ENCODE results near the gene KLHL40.
"Not testable (repeated sequence)": the region's sequence is repeated elsewhere in the genome, so short reads cannot be mapped to it uniquely, and the experiment has no call there.

KLHL40 gene

DNA sequence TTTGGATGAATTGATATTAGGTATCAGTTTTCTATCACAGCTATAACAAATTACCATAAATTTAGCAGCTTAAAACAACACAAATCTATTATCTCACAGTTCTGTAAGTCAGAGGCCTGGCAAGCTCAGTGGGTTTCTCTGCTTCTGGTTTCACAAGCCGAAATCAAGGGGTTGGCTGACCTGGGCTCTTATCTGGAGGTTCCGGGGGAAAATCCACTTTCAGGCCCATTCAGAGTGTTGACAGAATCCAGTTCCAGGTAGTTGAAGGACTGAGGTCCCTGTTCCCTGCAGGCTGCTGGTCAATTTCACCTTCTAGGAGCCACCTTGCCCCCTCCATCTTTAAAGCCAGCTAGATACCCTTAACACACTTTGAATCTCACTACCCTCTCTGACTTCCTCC is 28.4 kb downstream of the KLHL40 start:
- H3K9ac ChIP-seq (ENCODE audit: low read depth, low read length), result no peak overlapping the region
- no peak overlapping the region for H3K4me3 ChIP-seq (ENCODE audit: low read depth, low read length)
- H3K27me3 ChIP-seq (ENCODE audit: control insufficient read depth, insufficient read depth, low read length), result no peaks in the 10 kb centered on the region
- no peaks in the 10 kb centered on the region for H3K9me3 ChIP-seq (ENCODE audit: control insufficient read depth, insufficient read depth, low read length)
- no peaks in the 10 kb centered on the region for H3K4me1 ChIP-seq (ENCODE audit: control insufficient read depth, insufficient read depth, low read length)
- no peaks in the 10 kb centered on the region for H3K36me3 ChIP-seq (ENCODE audit: control insufficient read depth, insufficient read depth, low read length)

DNA sequence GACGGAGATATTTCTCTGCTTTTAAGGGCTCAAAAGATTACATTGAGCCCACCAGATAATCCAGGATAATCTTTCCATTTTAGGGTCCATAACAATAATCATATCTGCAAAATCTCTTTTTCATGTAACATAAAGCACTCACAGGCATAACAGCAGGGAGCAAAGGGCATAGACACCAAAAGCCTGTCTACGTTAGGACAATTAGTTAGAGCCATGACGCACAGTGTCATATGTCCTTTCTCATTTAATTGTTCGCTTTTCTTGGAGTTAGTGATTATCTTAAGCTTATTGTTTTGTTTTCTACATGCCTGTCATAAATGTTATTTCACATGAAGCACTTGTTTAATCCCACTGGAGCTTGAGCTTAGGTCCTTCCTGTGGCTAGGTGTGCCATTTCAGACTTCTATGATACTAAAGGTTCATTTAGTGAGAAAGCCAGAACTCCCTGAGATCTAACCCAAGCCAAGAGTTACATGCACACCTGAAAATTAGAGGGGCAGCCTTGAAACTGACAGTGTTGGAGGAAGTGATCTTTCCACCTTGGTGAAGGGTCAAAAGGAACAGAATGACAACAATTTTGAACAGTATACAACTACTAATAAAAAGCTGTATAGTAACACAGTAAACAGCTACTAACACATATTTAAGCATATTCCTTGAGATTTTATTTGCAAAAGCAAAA is 29.0 kb downstream of the KLHL40 start:
- no peaks in the 10 kb centered on the region for H3K27me3 ChIP-seq (ENCODE audit: control insufficient read depth, insufficient read depth, low read length)
- H3K4me1 ChIP-seq (ENCODE audit: control insufficient read depth, insufficient read depth, low read length), result no peaks in the 10 kb centered on the region
- H3K9ac ChIP-seq (ENCODE audit: low read depth, low read length), result no peak overlapping the region
- no peaks in the 10 kb centered on the region for H3K36me3 ChIP-seq (ENCODE audit: control insufficient read depth, insufficient read depth, low read length)
- no peak overlapping the region for H3K4me3 ChIP-seq (ENCODE audit: low read depth, low read length)
- H3K9me3 ChIP-seq (ENCODE audit: control insufficient read depth, insufficient read depth, low read length), result no peaks in the 10 kb centered on the region

DNA sequence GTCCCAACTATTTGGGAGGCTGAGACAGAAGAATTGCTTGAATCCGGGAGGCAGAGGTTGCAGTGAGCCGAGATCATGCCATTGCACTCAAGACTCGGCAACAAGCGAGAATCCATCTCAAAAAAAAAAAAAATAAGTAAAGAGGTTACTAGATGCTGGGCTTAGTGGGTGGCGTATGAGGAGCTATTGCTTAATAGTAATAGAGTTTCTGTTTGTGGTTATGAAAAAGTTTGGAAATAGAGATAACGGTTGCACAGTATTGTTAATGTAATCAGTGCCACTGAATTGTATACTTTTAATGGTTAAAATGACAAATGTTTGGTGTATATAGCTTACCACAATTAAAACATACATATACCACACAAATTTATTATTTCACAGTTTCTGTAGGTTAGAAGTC is 32.0 kb downstream of the KLHL40 start:
- H3K27me3 ChIP-seq (ENCODE audit: control insufficient read depth, insufficient read depth, low read length), result peaks cover 3% of the 10 kb centered on the region
- H3K9ac ChIP-seq (ENCODE audit: low read depth, low read length), result no peak overlapping the region
- no peaks in the 10 kb centered on the region for H3K4me1 ChIP-seq (ENCODE audit: control insufficient read depth, insufficient read depth, low read length)
- H3K36me3 ChIP-seq (ENCODE audit: control insufficient read depth, insufficient read depth, low read length), result no peaks in the 10 kb centered on the region
- no peaks in the 10 kb centered on the region for H3K9me3 ChIP-seq (ENCODE audit: control insufficient read depth, insufficient read depth, low read length)
- no peak overlapping the region for H3K4me3 ChIP-seq (ENCODE audit: low read depth, low read length)

DNA sequence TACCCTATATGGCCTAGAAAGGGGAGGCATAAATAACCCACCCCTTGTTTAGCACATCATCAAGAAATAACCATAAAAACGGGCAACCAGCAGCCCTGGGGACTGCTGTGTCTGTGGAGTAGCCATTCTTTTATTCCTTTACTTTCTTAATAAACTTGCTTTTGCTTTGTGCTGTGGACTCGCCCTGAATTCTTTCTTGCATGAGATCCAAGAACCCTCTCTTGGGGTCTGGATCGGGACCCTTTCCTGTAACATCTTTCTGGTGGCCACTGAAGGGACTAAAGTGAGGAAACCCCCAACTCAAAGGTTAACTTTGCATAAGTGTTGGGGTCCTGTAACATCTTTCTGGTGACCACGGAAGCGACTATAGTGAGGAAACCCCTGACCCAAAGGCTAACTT is 33.0 kb downstream of the KLHL40 start:
- Histone ChIP-seq H3K9me3 (ENCODE audit: control insufficient read depth, insufficient read depth, low read length) (no peaks in the 10 kb centered on the region), H3K4me3 (ENCODE audit: low read depth, low read length) (no peak overlapping the region), H3K27me3 (ENCODE audit: control insufficient read depth, insufficient read depth, low read length) (peaks cover 3% of the 10 kb centered on the region), H3K4me1 (ENCODE audit: control insufficient read depth, insufficient read depth, low read length) (no peaks in the 10 kb centered on the region), H3K9ac (ENCODE audit: low read depth, low read length) (no peak overlapping the region), H3K36me3 (ENCODE audit: control insufficient read depth, insufficient read depth, low read length) (no peaks in the 10 kb centered on the region)

DNA sequence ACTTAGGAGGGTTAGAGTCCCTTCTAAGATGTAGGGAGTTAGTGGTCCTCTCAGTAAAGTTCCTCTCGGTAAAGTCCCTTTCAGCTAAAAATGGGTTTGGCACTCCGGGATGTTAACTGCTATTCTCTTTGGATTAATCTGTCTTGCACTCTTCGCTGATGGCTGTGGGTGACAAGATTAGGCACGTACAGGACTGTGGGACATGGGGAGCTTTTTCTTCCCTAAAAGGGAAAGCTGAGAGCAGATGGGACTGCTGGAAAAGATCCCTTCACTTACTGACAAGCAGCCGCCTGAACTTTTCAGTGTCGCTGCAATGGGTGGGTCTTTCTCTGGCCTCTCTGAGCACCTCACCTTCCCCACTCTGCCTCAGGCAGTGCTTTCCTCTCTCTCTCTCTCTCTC is 33.7 kb downstream of the KLHL40 start:
- no peaks in the 10 kb centered on the region for H3K9me3 ChIP-seq (ENCODE audit: control insufficient read depth, insufficient read depth, low read length)
- H3K4me1 ChIP-seq (ENCODE audit: control insufficient read depth, insufficient read depth, low read length), result no peaks in the 10 kb centered on the region
- H3K36me3 ChIP-seq (ENCODE audit: control insufficient read depth, insufficient read depth, low read length), result no peaks in the 10 kb centered on the region
- peaks cover 3% of the 10 kb centered on the region for H3K27me3 ChIP-seq (ENCODE audit: control insufficient read depth, insufficient read depth, low read length)
- no peak overlapping the region for H3K9ac ChIP-seq (ENCODE audit: low read depth, low read length)
- H3K4me3 ChIP-seq (ENCODE audit: low read depth, low read length), result no peak overlapping the region

DNA sequence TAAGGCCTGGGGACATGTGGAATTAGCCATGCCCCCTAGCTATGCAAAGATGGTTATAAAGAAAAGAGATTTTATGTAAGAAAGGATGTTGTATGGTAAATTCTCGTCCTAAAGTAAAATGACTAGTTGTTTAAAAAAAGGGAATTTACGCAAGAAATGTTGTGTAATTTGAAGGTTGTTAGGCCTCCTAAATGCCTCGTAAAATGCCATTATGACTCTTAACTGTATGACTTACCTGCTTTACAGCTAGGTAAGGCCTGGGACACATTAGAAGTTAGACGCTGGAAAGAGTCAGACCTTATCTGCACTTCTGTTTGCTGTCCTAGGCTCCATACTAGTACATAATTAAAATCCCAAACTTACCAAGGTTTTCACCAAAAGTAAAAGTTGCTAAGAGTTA is 34.8 kb downstream of the KLHL40 start:
- Histone ChIP-seq H3K4me1 (ENCODE audit: control insufficient read depth, insufficient read depth, low read length) (no peaks in the 10 kb centered on the region), H3K4me3 (ENCODE audit: low read depth, low read length) (no peak overlapping the region), H3K9me3 (ENCODE audit: control insufficient read depth, insufficient read depth, low read length) (no peaks in the 10 kb centered on the region), H3K36me3 (ENCODE audit: control insufficient read depth, insufficient read depth, low read length) (no peaks in the 10 kb centered on the region), H3K9ac (ENCODE audit: low read depth, low read length) (no peak overlapping the region), H3K27me3 (ENCODE audit: control insufficient read depth, insufficient read depth, low read length) (peaks cover 3% of the 10 kb centered on the region)

DNA sequence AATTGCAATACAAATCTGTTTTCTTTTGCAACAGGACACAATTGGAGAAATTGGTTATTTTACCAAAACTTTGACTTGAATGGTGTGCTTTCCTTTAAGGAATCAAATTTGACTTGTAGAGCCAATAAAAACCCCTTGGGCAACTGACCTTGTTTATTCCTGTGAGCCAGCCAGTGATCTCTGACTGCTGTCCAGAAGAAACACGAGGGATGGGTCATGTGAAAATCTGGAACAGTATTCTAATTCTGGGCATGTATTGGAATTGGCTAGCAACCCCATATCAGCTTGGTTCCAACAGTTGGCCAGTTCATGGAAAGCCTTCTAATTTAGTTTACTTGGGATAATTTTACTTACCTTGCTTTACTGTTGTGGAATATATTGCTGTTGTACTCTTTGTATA is 36.4 kb downstream of the KLHL40 start:
- H3K27me3 ChIP-seq (ENCODE audit: control insufficient read depth, insufficient read depth, low read length), result peaks cover 3% of the 10 kb centered on the region
- no peaks in the 10 kb centered on the region for H3K9me3 ChIP-seq (ENCODE audit: control insufficient read depth, insufficient read depth, low read length)
- H3K36me3 ChIP-seq (ENCODE audit: control insufficient read depth, insufficient read depth, low read length), result no peaks in the 10 kb centered on the region
- H3K9ac ChIP-seq (ENCODE audit: low read depth, low read length), result no peak overlapping the region
- H3K4me1 ChIP-seq (ENCODE audit: control insufficient read depth, insufficient read depth, low read length), result no peaks in the 10 kb centered on the region
- H3K4me3 ChIP-seq (ENCODE audit: low read depth, low read length), result no peak overlapping the region

DNA sequence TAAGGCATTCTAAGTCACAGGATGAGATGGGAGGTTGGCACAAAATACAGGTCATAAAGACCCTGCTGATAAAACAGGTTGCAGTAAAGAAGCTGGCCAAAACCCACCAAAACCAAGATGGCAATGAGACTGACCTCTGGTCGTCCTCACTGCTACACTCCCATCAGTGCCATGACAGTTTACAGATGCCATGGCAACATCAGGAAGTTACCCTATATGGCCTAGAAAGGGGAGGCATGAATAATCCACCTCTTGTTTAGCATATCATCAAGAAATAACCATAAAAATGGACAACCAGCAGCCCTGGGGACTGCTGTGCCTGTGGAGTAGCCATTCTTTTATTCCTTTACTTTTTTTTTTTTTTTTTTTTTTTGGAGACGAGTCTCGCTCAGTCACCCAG is 37.1 kb downstream of the KLHL40 start:
- not testable (repeated sequence) for H3K9ac ChIP-seq (ENCODE audit: low read depth, low read length); H3K4me1 ChIP-seq (ENCODE audit: control insufficient read depth, insufficient read depth, low read length); H3K27me3 ChIP-seq (ENCODE audit: control insufficient read depth, insufficient read depth, low read length); H3K4me3 ChIP-seq (ENCODE audit: low read depth, low read length); H3K36me3 ChIP-seq (ENCODE audit: control insufficient read depth, insufficient read depth, low read length); H3K9me3 ChIP-seq (ENCODE audit: control insufficient read depth, insufficient read depth, low read length)

DNA sequence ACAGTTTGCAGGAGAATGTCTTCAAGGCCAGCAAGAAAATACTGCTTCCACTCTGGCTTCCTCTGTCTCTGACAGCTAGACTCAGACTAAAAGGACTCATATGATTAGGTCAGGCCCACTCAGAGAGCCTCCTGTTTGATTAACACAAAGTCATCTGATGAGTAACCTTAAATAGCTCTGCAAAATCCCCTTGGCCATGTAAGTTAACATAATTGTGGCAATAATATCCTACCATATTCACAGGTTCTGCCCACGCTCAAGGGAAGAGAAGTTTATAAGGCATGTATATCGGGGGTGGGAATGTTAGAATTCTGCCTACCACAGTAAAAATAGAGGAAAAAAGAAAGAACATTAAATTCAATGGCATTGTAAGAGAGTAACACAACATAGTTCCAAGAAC is 37.9 kb downstream of the KLHL40 start:
- H3K9me3 ChIP-seq (ENCODE audit: control insufficient read depth, insufficient read depth, low read length), result no peaks in the 10 kb centered on the region
- peaks cover 3% of the 10 kb centered on the region for H3K27me3 ChIP-seq (ENCODE audit: control insufficient read depth, insufficient read depth, low read length)
- H3K9ac ChIP-seq (ENCODE audit: low read depth, low read length), result no peak overlapping the region
- H3K4me3 ChIP-seq (ENCODE audit: low read depth, low read length), result no peak overlapping the region
- H3K4me1 ChIP-seq (ENCODE audit: control insufficient read depth, insufficient read depth, low read length), result peaks cover 3% of the 10 kb centered on the region
- no peaks in the 10 kb centered on the region for H3K36me3 ChIP-seq (ENCODE audit: control insufficient read depth, insufficient read depth, low read length)

DNA sequence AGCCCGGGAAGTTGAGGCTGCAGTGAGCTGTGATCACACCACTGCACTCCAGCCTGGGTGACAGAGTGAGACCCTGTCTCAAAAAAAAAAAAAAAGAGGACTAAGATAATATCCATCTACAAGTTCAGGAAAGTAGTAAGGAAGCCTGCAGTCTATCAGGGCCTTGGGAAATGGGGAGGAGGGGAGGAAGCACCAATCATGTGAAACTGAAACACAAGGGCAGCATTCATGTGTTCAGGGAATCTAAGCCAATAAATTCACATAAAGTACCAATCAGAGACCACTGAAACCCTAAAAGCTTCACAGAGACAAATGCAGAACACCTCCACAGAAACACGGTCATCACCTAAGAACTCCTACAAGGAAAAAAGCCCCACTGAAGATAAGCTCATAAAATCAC is 40.1 kb downstream of the KLHL40 start:
- Histone ChIP-seq H3K4me1 (ENCODE audit: control insufficient read depth, insufficient read depth, low read length) (peaks cover 3% of the 10 kb centered on the region), H3K27me3 (ENCODE audit: control insufficient read depth, insufficient read depth, low read length) (no peaks in the 10 kb centered on the region), H3K9ac (ENCODE audit: low read depth, low read length) (no peak overlapping the region), H3K4me3 (ENCODE audit: low read depth, low read length) (no peak overlapping the region), H3K9me3 (ENCODE audit: control insufficient read depth, insufficient read depth, low read length) (no peaks in the 10 kb centered on the region), H3K36me3 (ENCODE audit: control insufficient read depth, insufficient read depth, low read length) (no peaks in the 10 kb centered on the region)

DNA sequence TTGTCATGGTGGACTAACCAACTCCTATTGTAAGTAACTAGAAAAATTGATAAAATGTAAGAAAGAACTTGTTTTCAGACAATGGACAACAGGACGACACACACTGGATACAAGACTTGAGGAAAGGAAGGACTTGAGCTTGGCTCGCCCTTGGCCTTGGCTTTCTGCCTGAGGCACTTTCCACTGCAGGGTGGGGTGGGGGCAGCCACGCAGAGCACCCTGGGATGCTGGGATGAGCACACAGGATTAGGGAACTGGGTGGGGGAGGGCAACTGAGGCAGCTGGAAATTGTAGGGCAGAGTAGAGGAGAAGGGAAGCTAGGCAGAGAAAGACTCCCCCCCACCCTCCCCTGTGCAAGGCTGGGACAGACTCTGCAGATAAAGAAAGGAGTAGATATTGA is 42.7 kb downstream of the KLHL40 start:
- Histone ChIP-seq H3K4me3 (ENCODE audit: low read depth, low read length) (no peak overlapping the region), H3K9me3 (ENCODE audit: control insufficient read depth, insufficient read depth, low read length) (no peaks in the 10 kb centered on the region), H3K4me1 (ENCODE audit: control insufficient read depth, insufficient read depth, low read length) (peaks cover 4% of the 10 kb centered on the region), H3K36me3 (ENCODE audit: control insufficient read depth, insufficient read depth, low read length) (no peaks in the 10 kb centered on the region), H3K9ac (ENCODE audit: low read depth, low read length) (no peak overlapping the region), H3K27me3 (ENCODE audit: control insufficient read depth, insufficient read depth, low read length) (no peaks in the 10 kb centered on the region)

DNA sequence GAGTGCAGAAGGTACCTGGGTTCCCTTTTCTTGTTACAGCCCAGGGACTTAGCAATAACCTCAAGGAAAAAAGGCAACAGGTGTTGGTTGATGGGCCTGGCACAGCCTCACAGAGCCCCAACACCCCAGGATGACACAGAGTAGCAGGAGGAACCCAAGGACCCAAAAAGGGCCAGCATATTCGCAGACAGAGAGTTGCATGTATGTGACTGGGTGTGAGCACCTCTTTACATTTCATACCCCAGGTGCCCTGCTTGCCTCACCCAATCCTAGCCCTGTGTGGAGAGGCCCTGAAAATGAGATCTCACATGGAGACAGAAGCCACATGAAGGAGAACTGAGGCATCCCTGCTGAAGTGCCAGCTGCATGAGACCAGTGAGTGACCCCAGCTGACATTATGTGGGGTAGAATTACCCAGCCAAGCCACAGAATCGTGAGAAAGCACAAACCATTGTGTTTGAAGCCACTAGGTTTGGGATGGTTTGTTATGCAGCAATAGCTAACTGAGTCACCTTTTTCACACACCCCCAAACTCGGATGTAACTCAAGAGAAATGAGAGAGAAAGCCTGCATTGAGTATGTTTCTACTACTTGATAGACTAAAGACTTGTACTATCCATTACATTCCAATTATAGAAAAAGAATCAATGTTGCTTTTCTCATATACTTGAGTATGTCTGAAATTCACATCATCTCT is 43.5 kb downstream of the KLHL40 start:
- Histone ChIP-seq H3K9me3 (ENCODE audit: control insufficient read depth, insufficient read depth, low read length) (no peaks in the 10 kb centered on the region), H3K4me3 (ENCODE audit: low read depth, low read length) (no peak overlapping the region), H3K4me1 (ENCODE audit: control insufficient read depth, insufficient read depth, low read length) (peaks cover 5% of the 10 kb centered on the region), H3K9ac (ENCODE audit: low read depth, low read length) (no peak overlapping the region), H3K36me3 (ENCODE audit: control insufficient read depth, insufficient read depth, low read length) (no peaks in the 10 kb centered on the region), H3K27me3 (ENCODE audit: control insufficient read depth, insufficient read depth, low read length) (no peaks in the 10 kb centered on the region)
